Measurements from ENCODE around the gene ASCL2. TPM values are rescaled to one million over a fixed set of nuclear protein-coding genes. Genes with fewer than 3 reads are reported as not detected.

Gene ASCL2
- total RNA-seq, 1 donor from 2014 or later, result not detected

DNA sequence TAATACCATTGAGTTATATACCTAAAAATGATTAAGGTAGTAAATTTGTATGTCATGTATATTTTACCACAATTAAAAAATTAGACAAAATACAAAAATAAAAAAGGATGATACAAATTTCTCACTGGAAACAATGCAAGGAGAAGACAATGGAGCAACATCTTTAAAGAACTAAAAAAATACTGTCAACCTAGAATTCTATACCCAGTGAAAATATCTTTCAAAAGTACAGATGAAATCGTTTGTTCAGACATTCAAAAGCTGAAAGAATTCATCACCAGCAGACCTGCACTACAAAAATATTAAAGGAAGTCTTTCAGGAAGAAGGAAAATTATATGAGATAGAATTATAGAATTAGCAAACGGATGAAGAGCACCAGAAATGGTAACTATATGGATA, 9.8 kb upstream of the ASCL2 start:
- H3K4me3 ChIP-seq, result no peak overlapping the region
- Mint-ChIP-seq H3K27ac (no peak overlapping the region), H3K4me3 (no peak overlapping the region), H3K4me1 (no peaks in the 10 kb centered on the region), H3K9me3 (peaks cover 20% of the 10 kb centered on the region), H3K27me3 (ENCODE audit: insufficient read depth, low read depth) (peaks cover 8% of the 10 kb centered on the region), H3K36me3 (peaks cover 5% of the 10 kb centered on the region)
- DNase-seq (ENCODE audit: low spot score), result no peak
- no peak overlapping the region for H3K4me2 ChIP-seq
- no peak overlapping the region for H3K9ac ChIP-seq
- TF ChIP-seq EZH2 (IDR thresholded peaks at IDR 0.05) (no peak), EZH2phosphoT487 (IDR thresholded peaks at IDR 0.05) (no peak)
- TF ChIP-seq, protein P1, sequence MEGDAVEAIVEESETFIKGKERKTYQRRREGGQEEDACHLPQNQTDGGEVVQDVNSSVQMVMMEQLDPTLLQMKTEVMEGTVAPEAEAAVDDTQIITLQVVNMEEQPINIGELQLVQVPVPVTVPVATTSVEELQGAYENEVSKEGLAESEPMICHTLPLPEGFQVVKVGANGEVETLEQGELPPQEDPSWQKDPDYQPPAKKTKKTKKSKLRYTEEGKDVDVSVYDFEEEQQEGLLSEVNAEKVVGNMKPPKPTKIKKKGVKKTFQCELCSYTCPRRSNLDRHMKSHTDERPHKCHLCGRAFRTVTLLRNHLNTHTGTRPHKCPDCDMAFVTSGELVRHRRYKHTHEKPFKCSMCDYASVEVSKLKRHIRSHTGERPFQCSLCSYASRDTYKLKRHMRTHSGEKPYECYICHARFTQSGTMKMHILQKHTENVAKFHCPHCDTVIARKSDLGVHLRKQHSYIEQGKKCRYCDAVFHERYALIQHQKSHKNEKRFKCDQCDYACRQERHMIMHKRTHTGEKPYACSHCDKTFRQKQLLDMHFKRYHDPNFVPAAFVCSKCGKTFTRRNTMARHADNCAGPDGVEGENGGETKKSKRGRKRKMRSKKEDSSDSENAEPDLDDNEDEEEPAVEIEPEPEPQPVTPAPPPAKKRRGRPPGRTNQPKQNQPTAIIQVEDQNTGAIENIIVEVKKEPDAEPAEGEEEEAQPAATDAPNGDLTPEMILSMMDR (IDR thresholded peaks at IDR 0.05), result no peak
- no peaks in the 10 kb centered on the region for H3K9me3 ChIP-seq (ENCODE audit: low read depth)
- peaks cover 87% of the 10 kb centered on the region for H3K27me3 ChIP-seq
- no peaks in the 10 kb centered on the region for H3F3A ChIP-seq (ENCODE audit: low read depth)
- H3K36me3 ChIP-seq, result no peaks in the 10 kb centered on the region
- H2AFZ ChIP-seq (replicated peaks), result no peak overlapping the region
- no peak overlapping the region for H3K27ac ChIP-seq
- no peaks in the 10 kb centered on the region for H3K79me2 ChIP-seq (ENCODE audit: low read depth)
- no peaks in the 10 kb centered on the region for H4K20me1 ChIP-seq (ENCODE audit: low read depth)
- no peaks in the 10 kb centered on the region for H3K4me1 ChIP-seq

DNA sequence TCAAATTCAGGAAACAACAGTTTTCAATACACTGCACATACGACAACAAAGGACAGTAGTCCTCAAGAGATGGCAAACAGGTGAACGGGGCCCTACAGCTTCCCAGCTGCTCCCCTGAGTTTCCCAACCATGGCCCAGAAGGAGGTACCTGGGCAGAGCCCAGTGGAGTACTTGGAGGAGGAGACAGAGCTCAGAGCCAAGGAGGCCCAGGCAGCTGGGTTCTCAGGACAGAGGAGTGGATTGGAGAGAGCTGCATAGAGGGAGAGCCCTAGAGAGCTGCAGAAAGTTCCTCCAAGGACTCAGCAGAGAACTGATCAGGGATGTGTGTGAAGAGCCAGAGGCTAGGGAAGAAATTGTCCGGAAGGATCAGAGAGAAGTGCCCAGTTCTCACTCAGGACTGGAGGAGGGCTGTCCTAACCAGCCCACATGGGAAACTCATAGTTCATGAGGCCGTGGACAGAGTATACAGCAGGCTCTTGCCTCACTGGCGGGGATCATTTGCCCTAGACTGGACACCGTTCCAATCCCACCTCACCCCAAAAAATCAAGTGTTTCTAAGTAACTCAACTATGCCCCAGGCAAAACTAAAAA, 7.6 kb upstream of the ASCL2 start:
- Mint-ChIP-seq H3K27ac (no peak overlapping the region), H3K9me3 (peaks cover 22% of the 10 kb centered on the region), H3K4me3 (no peak overlapping the region), H3K36me3 (peaks cover 5% of the 10 kb centered on the region), H3K4me1 (no peaks in the 10 kb centered on the region), H3K27me3 (ENCODE audit: insufficient read depth, low read depth) (peaks cover 20% of the 10 kb centered on the region)
- Histone ChIP-seq H2AFZ (replicated peaks) (no peak overlapping the region), H3K79me2 (ENCODE audit: low read depth) (no peaks in the 10 kb centered on the region), H3K27ac (no peak overlapping the region), H3F3A (ENCODE audit: low read depth) (no peaks in the 10 kb centered on the region), H3K27me3 (peaks cover 87% of the 10 kb centered on the region), H3K9ac (no peak overlapping the region), H3K9me3 (ENCODE audit: low read depth) (no peaks in the 10 kb centered on the region), H3K4me3 (no peak overlapping the region), H3K4me1 (no peaks in the 10 kb centered on the region), H3K4me2 (no peak overlapping the region), H4K20me1 (ENCODE audit: low read depth) (no peaks in the 10 kb centered on the region), H3K36me3 (no peaks in the 10 kb centered on the region)
- TF ChIP-seq EZH2 (IDR thresholded peaks at IDR 0.05) (no peak), EZH2phosphoT487 (IDR thresholded peaks at IDR 0.05) (no peak)
- TF ChIP-seq, protein P1 (IDR thresholded peaks at IDR 0.05), result no peak
- DNase-seq (ENCODE audit: low spot score), result no peak

DNA sequence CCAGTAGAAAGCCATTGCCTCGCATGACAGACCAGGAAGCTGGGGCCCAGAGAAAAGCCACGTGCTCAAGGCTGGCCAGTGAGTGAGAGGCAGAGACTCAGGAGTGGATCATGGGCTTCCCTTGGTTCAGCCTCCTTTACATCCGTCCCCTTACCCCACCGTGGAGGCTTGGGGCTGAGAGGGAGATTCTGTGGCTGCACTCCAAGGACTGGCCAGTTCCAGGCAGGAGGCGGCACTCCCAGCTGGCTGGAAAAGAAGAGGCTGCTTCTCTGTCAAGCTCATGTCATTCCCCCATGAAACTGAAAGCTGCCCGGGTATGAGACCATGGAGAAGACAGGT, 6.6 kb upstream of the ASCL2 start:
- H3K9ac ChIP-seq, result no peak overlapping the region
- H3K9me3 ChIP-seq (ENCODE audit: low read depth), result no peaks in the 10 kb centered on the region
- Mint-ChIP-seq H3K9me3 (peaks cover 18% of the 10 kb centered on the region), H3K27ac (no peak overlapping the region), H3K4me3 (no peak overlapping the region), H3K4me1 (no peaks in the 10 kb centered on the region), H3K27me3 (ENCODE audit: insufficient read depth, low read depth) (peaks cover 31% of the 10 kb centered on the region), H3K36me3 (peaks cover 5% of the 10 kb centered on the region)
- TF ChIP-seq EZH2phosphoT487 (IDR thresholded peaks at IDR 0.05) (no peak), EZH2 (IDR thresholded peaks at IDR 0.05) (no peak)
- TF ChIP-seq, protein P1 (IDR thresholded peaks at IDR 0.05), result no peak
- H3K27ac ChIP-seq, result no peak overlapping the region
- no peaks in the 10 kb centered on the region for H4K20me1 ChIP-seq (ENCODE audit: low read depth)
- H3K36me3 ChIP-seq, result no peaks in the 10 kb centered on the region
- H3K79me2 ChIP-seq (ENCODE audit: low read depth), result no peaks in the 10 kb centered on the region
- H3F3A ChIP-seq (ENCODE audit: low read depth), result no peaks in the 10 kb centered on the region
- H2AFZ ChIP-seq (replicated peaks), result no peak overlapping the region
- H3K27me3 ChIP-seq, result peaks cover 87% of the 10 kb centered on the region
- H3K4me3 ChIP-seq, result no peak overlapping the region
- H3K4me2 ChIP-seq, result no peak overlapping the region
- DNase-seq (ENCODE audit: low spot score), result no peak
- H3K4me1 ChIP-seq, result no peaks in the 10 kb centered on the region
